Measurements from ENCODE around the gene PROC.

PROC gene

GRCh38 chr2:127429844-127430425 is 11.7 kb downstream of the PROC start:
- H3K27ac ChIP-seq (ENCODE audit: low read depth, low read length), result no peak overlapping the region
- no peaks in the 10 kb centered on the region for H3K36me3 ChIP-seq (ENCODE audit: insufficient read depth, low read length)
- H3K79me2 ChIP-seq (ENCODE audit: control insufficient read depth, insufficient read depth, low read length, unreplicated experiment), result no peaks in the 10 kb centered on the region
- no peak overlapping the region for H2AFZ ChIP-seq (ENCODE audit: low read length, unreplicated experiment)
- no peaks in the 10 kb centered on the region for H3K4me1 ChIP-seq (ENCODE audit: control insufficient read depth, insufficient read depth, low read length, unreplicated experiment)
- H3K4me3 ChIP-seq (ENCODE audit: low read depth, low read length), result no peak overlapping the region
- no peaks in the 10 kb centered on the region for H3K27me3 ChIP-seq (ENCODE audit: insufficient read depth, low read length)

- no peaks in the 10 kb centered on the region for H3K4me1 ChIP-seq (ENCODE audit: control insufficient read depth, insufficient read depth, low read length, unreplicated experiment)
- H3K36me3 ChIP-seq (ENCODE audit: insufficient read depth, low read length), result no peaks in the 10 kb centered on the region
- H3K4me3 ChIP-seq (ENCODE audit: low read depth, low read length), result no peak overlapping the region
- no peaks in the 10 kb centered on the region for H3K27me3 ChIP-seq (ENCODE audit: insufficient read depth, low read length)
- H3K27ac ChIP-seq (ENCODE audit: low read depth, low read length), result no peak overlapping the region
- H3K79me2 ChIP-seq (ENCODE audit: control insufficient read depth, insufficient read depth, low read length, unreplicated experiment), result no peaks in the 10 kb centered on the region
- no peak overlapping the region for H2AFZ ChIP-seq (ENCODE audit: low read length, unreplicated experiment)
Observed at GRCh38 chr2:127431408-127432023, 13.3 kb downstream of the PROC start.

GRCh38 chr2:127434515-127434914 is 16.3 kb downstream of the PROC start:
- Histone ChIP-seq H3K4me1 (ENCODE audit: control insufficient read depth, insufficient read depth, low read length, unreplicated experiment) (no peaks in the 10 kb centered on the region), H2AFZ (ENCODE audit: low read length, unreplicated experiment) (no peak overlapping the region), H3K27me3 (ENCODE audit: insufficient read depth, low read length) (no peaks in the 10 kb centered on the region)

GRCh38 chr2:127437056-127437455 is 18.8 kb downstream of the PROC start:
- Histone ChIP-seq H3K27me3 (ENCODE audit: insufficient read depth, low read length) (no peaks in the 10 kb centered on the region), H2AFZ (ENCODE audit: low read length, unreplicated experiment) (no peak overlapping the region), H3K4me1 (ENCODE audit: control insufficient read depth, insufficient read depth, low read length, unreplicated experiment) (no peaks in the 10 kb centered on the region), H3K36me3 (ENCODE audit: insufficient read depth, low read length) (no peaks in the 10 kb centered on the region), H3K4me3 (ENCODE audit: low read depth, low read length) (no peak overlapping the region), H3K79me2 (ENCODE audit: control insufficient read depth, insufficient read depth, low read length, unreplicated experiment) (no peaks in the 10 kb centered on the region), H3K27ac (ENCODE audit: low read depth, low read length) (no peak overlapping the region)

More at GRCh38 chr2:127434515-127434914, 16.3 kb downstream of the PROC start:
- H3K36me3 ChIP-seq (ENCODE audit: insufficient read depth, low read length), result no peaks in the 10 kb centered on the region
- no peaks in the 10 kb centered on the region for H3K79me2 ChIP-seq (ENCODE audit: control insufficient read depth, insufficient read depth, low read length, unreplicated experiment)
- no peak overlapping the region for H3K4me3 ChIP-seq (ENCODE audit: low read depth, low read length)
- H3K27ac ChIP-seq (ENCODE audit: low read depth, low read length), result no peak overlapping the region

GRCh38 chr2:127437781-127438726 is 19.8 kb downstream of the PROC start:
- Histone ChIP-seq H3K27ac (ENCODE audit: low read depth, low read length) (no peak overlapping the region), H2AFZ (ENCODE audit: low read length, unreplicated experiment) (no peak overlapping the region), H3K4me3 (ENCODE audit: low read depth, low read length) (no peak overlapping the region), H3K79me2 (ENCODE audit: control insufficient read depth, insufficient read depth, low read length, unreplicated experiment) (no peaks in the 10 kb centered on the region), H3K36me3 (ENCODE audit: insufficient read depth, low read length) (no peaks in the 10 kb centered on the region), H3K27me3 (ENCODE audit: insufficient read depth, low read length) (no peaks in the 10 kb centered on the region), H3K4me1 (ENCODE audit: control insufficient read depth, insufficient read depth, low read length, unreplicated experiment) (no peaks in the 10 kb centered on the region)

GRCh38 chr2:127439343-127439742 is 21.1 kb downstream of the PROC start:
- H2AFZ ChIP-seq (ENCODE audit: low read length, unreplicated experiment), result no peak overlapping the region
- H3K4me3 ChIP-seq (ENCODE audit: low read depth, low read length), result no peak overlapping the region

GRCh38 chr2:127448526-127448925 is 30.3 kb downstream of the PROC start:
- Histone ChIP-seq H3K4me1 (ENCODE audit: control insufficient read depth, insufficient read depth, low read length, unreplicated experiment) (no peaks in the 10 kb centered on the region), H3K36me3 (ENCODE audit: insufficient read depth, low read length) (no peaks in the 10 kb centered on the region), H3K27me3 (ENCODE audit: insufficient read depth, low read length) (no peaks in the 10 kb centered on the region), H3K4me3 (ENCODE audit: low read depth, low read length) (no peak overlapping the region), H3K79me2 (ENCODE audit: control insufficient read depth, insufficient read depth, low read length, unreplicated experiment) (no peaks in the 10 kb centered on the region), H2AFZ (ENCODE audit: low read length, unreplicated experiment) (no peak overlapping the region), H3K27ac (ENCODE audit: low read depth, low read length) (no peak overlapping the region)

More at GRCh38 chr2:127439343-127439742, 21.1 kb downstream of the PROC start:
- Histone ChIP-seq H3K27me3 (ENCODE audit: insufficient read depth, low read length) (no peaks in the 10 kb centered on the region), H3K27ac (ENCODE audit: low read depth, low read length) (no peak overlapping the region), H3K79me2 (ENCODE audit: control insufficient read depth, insufficient read depth, low read length, unreplicated experiment) (no peaks in the 10 kb centered on the region), H3K36me3 (ENCODE audit: insufficient read depth, low read length) (no peaks in the 10 kb centered on the region), H3K4me1 (ENCODE audit: control insufficient read depth, insufficient read depth, low read length, unreplicated experiment) (no peaks in the 10 kb centered on the region)

GRCh38 chr2:127449414-127449813 is 31.2 kb downstream of the PROC start:
- Histone ChIP-seq H3K4me3 (ENCODE audit: low read depth, low read length) (no peak overlapping the region), H2AFZ (ENCODE audit: low read length, unreplicated experiment) (no peak overlapping the region), H3K36me3 (ENCODE audit: insufficient read depth, low read length) (no peaks in the 10 kb centered on the region), H3K27me3 (ENCODE audit: insufficient read depth, low read length) (no peaks in the 10 kb centered on the region), H3K79me2 (ENCODE audit: control insufficient read depth, insufficient read depth, low read length, unreplicated experiment) (no peaks in the 10 kb centered on the region), H3K27ac (ENCODE audit: low read depth, low read length) (no peak overlapping the region), H3K4me1 (ENCODE audit: control insufficient read depth, insufficient read depth, low read length, unreplicated experiment) (no peaks in the 10 kb centered on the region)

GRCh38 chr2:127449898-127450297 is 31.7 kb downstream of the PROC start:
- H3K4me3 ChIP-seq (ENCODE audit: low read depth, low read length), result no peak overlapping the region
- H3K36me3 ChIP-seq (ENCODE audit: insufficient read depth, low read length), result no peaks in the 10 kb centered on the region
- no peaks in the 10 kb centered on the region for H3K27me3 ChIP-seq (ENCODE audit: insufficient read depth, low read length)
- no peaks in the 10 kb centered on the region for H3K79me2 ChIP-seq (ENCODE audit: control insufficient read depth, insufficient read depth, low read length, unreplicated experiment)
- no peaks in the 10 kb centered on the region for H3K4me1 ChIP-seq (ENCODE audit: control insufficient read depth, insufficient read depth, low read length, unreplicated experiment)
- H3K27ac ChIP-seq (ENCODE audit: low read depth, low read length), result no peak overlapping the region
- H2AFZ ChIP-seq (ENCODE audit: low read length, unreplicated experiment), result no peak overlapping the region

GRCh38 chr2:127451981-127452380 is 33.8 kb downstream of the PROC start:
- no peaks in the 10 kb centered on the region for H3K4me1 ChIP-seq (ENCODE audit: control insufficient read depth, insufficient read depth, low read length, unreplicated experiment)
- H3K27me3 ChIP-seq (ENCODE audit: insufficient read depth, low read length), result no peaks in the 10 kb centered on the region
- no peaks in the 10 kb centered on the region for H3K36me3 ChIP-seq (ENCODE audit: insufficient read depth, low read length)
- H2AFZ ChIP-seq (ENCODE audit: low read length, unreplicated experiment), result no peak overlapping the region
- H3K4me3 ChIP-seq (ENCODE audit: low read depth, low read length), result no peak overlapping the region
- H3K27ac ChIP-seq (ENCODE audit: low read depth, low read length), result no peak overlapping the region
- H3K79me2 ChIP-seq (ENCODE audit: control insufficient read depth, insufficient read depth, low read length, unreplicated experiment), result no peaks in the 10 kb centered on the region
